ENCODE measurements around the gene LRFN2.

- TF ChIP-seq CTCF (IDR thresholded peaks at IDR 0.05; ENCODE audit: insufficient read depth, low read depth, low read length), result no peak
- TF ChIP-seq EZH2 (IDR thresholded peaks at IDR 0.05; ENCODE audit: insufficient read depth, low read length), result no peak
Observed at GRCh38 chr6:40349123-40349900, 237.9 kb downstream of the LRFN2 start.

Data from astrocyte (in vitro differentiated cells and primary cell).